Transverse colon (tissue), 4 donors: ENCODE data around the gene HES7. TPM values are rescaled to one million over a fixed set of nuclear protein-coding genes. Genes with fewer than 3 reads are reported as not detected.
A peak's percentile ranks its signal among the peaks of the same experiment; 100 is the strongest.

Experiments used
- DNase-seq: peaks from one replicate; pipeline ENCODE4 v3.0.0-alpha.2; 2019
- H3K27ac ChIP-seq, 4 donors: fragments of 200-600 bp; sonication (generic); 2 replicates each; pipeline ENCODE4 v1.5.1; 2016 to 2018; ENCODE audit warnings: inconsistent platforms in 4 of 4
- H3K27me3 ChIP-seq: fragments of 200-600 bp; sonication (generic); 2 replicates; pipeline ENCODE4 v1.5.1; 2017; ENCODE audit warnings: inconsistent platforms
- H3K36me3 ChIP-seq, 4 donors: fragments of 200-600 bp; sonication (generic); 2 replicates each; pipeline ENCODE4 v1.5.1; 2017 to 2019; ENCODE audit warnings: inconsistent platforms in 4 of 4
- H3K4me1 ChIP-seq, 4 donors: fragments of 200-600 bp; sonication (generic); 2 replicates each; pipeline ENCODE4 v1.5.1; 2017 to 2020; ENCODE audit warnings: inconsistent platforms in 4 of 4
- H3K4me3 ChIP-seq, 4 donors: fragments of 200-600 bp; sonication (generic); 1 replicate in 1 of 4; 2 replicates in 3 of 4; pipeline versions ENCODE4 v1.5.1 to v1.6.1; 2017 to 2019; ENCODE audit warnings: inconsistent platforms in 4 of 4
- H3K9me3 ChIP-seq, 2 donors: fragments of 200-600 bp; sonication (generic); 2 replicates each; pipeline ENCODE4 v1.5.1; 2017 to 2019; ENCODE audit warnings: inconsistent platforms in 2 of 2
- EP300 ChIP-seq: sonication (generic); formaldehyde crosslinking; IDR thresholded peaks from one replicate; pipeline ENCODE4 v1.6.1; 2017; ENCODE audit warnings: antibody characterized with exemption, low read depth
- POLR2A ChIP-seq: fragments of 450-650 bp; IDR thresholded peaks from one replicate; pipeline ENCODE4 v1.6.1; 2016; ENCODE audit warnings: antibody characterized with exemption, mild to moderate bottlenecking, moderate library complexity
- POLR2AphosphoS5 ChIP-seq, 3 donors: sonication (generic); formaldehyde crosslinking; IDR thresholded peaks; one replicate each; pipeline ENCODE4 v1.6.1; 2016; ENCODE audit warnings: antibody characterized with exemption in 3 of 3
- WGBS, 2 donors: methylation state at CpG; one replicate each; pipeline ENCODE4 v1.1.5; 2018; ENCODE audit warnings: low coverage in 1 of 2; 5-methylcytosine and 5-hydroxymethylcytosine counted together
- in situ Hi-C, 4 donors: fragments of 200-750 bp; cut with MboI; loops; one replicate each; pipeline versions ENCODE4 v1.15.0 to v1.15.1; 2017; ENCODE audit warnings: low sequenced_read_pairs in 3 of 4, low pct_ligation_motif_present in 1 of 4, low pct_unique_long_range_greater_than_20kb in 1 of 4
- intact Hi-C: fragments of 100-400 bp; cut with DNase I; formaldehyde crosslinking; loops from one replicate; pipeline ENCODE4 v1.15.1; 2023; ENCODE audit warnings: low total_unique reads
- total RNA-seq, 4 donors: library from RNA; depleted of rRNA; stranded (reverse); fragments of >200 nt; gene quantifications; one replicate each; pipeline ENCODE4 v1.1.0, GENCODE V29; 2016
- TF ChIP-seq, protein P1 (sequence below), 5 experiments: fragments of 200-600 bp in 3 of 5; fragments of 450-650 bp in 2 of 5; sonication (generic) in 3 of 5; IDR thresholded peaks; 1 replicate in 2 of 5; 2 replicates in 3 of 5; pipeline ENCODE4 v1.5.1; 2016 to 2017; ENCODE audit warnings: antibody characterized with exemption in 5 of 5, inconsistent platforms in 3 of 5, mild to moderate bottlenecking in 2 of 5, moderate library complexity in 1 of 5

Gene HES7
- total RNA-seq, 4 donors from 2014 or later: not detected

DNA sequence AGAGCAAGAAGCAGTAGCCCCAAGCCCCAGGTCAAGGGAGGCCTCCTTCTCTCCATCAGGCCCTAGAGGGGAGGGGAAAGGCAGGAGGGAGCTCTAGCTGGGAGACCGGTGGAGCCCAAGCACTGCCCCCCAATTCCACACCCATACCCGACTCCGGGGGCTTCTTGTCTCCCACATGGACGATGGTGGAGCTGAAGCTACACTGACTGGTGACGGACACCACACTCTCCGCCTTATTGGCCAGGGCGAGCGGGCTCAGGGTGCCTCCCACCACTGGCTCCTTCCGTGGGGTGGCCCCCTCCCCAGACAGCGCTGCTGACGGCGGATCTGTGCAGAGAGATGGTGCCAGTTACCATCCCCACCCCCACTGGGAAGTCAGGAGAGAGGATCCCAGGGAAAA lies 21.9 kb upstream of the HES7 start:
- 93 to 98% methylated on average over 8 to 12 of the region's 12 CpGs for WGBS, 2 donors
- no peaks in the 10 kb centered on the region for H3K9me3 ChIP-seq
- intact Hi-C loops: no loop called here
- H3K27me3 ChIP-seq: no peaks in the 10 kb centered on the region
- H3K4me3 ChIP-seq: no peak overlapping the region
- no peak for DNase-seq
- peak overlapping the region in 3 of 4 donors; percentile 48 to 99 (median 54) for H3K27ac ChIP-seq
- in situ Hi-C loops: loop anchor here in 1 of 4 donors (25.0 kb wide), 1 partner anchor 909 kb away; the partner anchor contains the start of genes DVL2, GABARAP and PHF23
- H3K4me1 ChIP-seq: peaks cover 0 to 11% (median 7%) of the 10 kb centered on the region in 4 donors
- H3K36me3 ChIP-seq: peaks cover 0 to 97% (median 57%) of the 10 kb centered on the region in 4 donors
- no peak for TF ChIP-seq EP300
- TF ChIP-seq POLR2AphosphoS5 (IDR thresholded peaks at IDR 0.05): no peak
- TF ChIP-seq POLR2A: no peak
- TF ChIP-seq, protein P1, sequence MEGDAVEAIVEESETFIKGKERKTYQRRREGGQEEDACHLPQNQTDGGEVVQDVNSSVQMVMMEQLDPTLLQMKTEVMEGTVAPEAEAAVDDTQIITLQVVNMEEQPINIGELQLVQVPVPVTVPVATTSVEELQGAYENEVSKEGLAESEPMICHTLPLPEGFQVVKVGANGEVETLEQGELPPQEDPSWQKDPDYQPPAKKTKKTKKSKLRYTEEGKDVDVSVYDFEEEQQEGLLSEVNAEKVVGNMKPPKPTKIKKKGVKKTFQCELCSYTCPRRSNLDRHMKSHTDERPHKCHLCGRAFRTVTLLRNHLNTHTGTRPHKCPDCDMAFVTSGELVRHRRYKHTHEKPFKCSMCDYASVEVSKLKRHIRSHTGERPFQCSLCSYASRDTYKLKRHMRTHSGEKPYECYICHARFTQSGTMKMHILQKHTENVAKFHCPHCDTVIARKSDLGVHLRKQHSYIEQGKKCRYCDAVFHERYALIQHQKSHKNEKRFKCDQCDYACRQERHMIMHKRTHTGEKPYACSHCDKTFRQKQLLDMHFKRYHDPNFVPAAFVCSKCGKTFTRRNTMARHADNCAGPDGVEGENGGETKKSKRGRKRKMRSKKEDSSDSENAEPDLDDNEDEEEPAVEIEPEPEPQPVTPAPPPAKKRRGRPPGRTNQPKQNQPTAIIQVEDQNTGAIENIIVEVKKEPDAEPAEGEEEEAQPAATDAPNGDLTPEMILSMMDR (IDR thresholded peaks at IDR 0.05): no peak

DNA sequence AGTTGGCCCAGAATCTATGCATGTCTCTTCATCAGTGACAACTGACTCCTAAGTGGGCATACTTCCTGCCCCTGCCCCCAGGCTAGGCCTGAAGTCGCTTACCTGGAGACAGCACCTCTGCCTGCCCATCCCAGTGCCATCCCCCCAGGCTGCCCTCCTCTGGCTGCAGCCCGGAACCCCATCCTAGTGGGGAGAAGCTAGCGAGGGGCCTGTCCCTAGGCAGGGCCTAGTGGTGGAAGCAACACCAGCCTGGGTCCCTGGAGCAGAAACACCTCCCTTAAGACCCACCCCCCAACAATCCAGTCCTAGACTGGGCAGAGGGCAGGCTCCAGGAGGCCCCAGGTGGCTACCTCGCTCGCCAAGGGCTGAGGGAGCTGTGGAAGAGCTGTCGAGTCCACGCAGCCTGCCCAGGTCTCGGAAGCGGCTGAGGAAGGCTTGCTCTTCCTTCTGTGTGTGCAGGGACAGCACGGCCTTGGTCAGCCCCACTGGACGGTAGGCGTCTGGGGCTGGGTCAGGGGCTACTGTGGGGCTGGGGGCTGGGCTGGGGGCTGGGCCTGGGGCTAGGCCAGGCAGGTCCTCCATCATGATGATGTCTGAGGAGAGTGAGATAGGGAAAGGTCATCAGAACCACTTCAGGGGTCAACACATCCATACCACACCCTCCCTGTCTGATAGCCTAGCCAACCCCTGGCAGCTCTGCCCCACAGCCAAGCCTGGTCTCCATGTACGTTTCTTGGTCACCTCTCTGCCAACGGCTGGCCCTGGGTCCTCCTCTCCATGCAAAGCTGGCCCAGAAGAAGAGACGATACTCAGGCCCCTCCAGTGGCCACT lies 20.7 kb upstream of the HES7 start:
- Histone ChIP-seq H3K27me3 (no peaks in the 10 kb centered on the region), H3K4me1 (peaks cover 0 to 6% (median 2%) of the 10 kb centered on the region in 4 donors), H3K36me3 (peaks cover 0 to 99% (median 57%) of the 10 kb centered on the region in 4 donors), H3K27ac (peak overlapping the region in 2 of 4 donors; percentile 4 to 93), H3K4me3 (no peak overlapping the region), H3K9me3 (no peaks in the 10 kb centered on the region)
- 92 to 100% methylated on average over 1 to 15 of the region's 15 CpGs for WGBS, 2 donors
- in situ Hi-C loops (loop anchor here in 1 of 4 donors (25.0 kb wide), 1 partner anchor 907 kb away; the partner anchor contains the start of genes DVL2, GABARAP and PHF23), intact Hi-C loops (no loop called here)
- TF ChIP-seq EP300 (no peak), POLR2AphosphoS5 (IDR thresholded peaks at IDR 0.05) (peak in 1 of 3 donors; percentile 28)
- DNase-seq: no peak

DNA sequence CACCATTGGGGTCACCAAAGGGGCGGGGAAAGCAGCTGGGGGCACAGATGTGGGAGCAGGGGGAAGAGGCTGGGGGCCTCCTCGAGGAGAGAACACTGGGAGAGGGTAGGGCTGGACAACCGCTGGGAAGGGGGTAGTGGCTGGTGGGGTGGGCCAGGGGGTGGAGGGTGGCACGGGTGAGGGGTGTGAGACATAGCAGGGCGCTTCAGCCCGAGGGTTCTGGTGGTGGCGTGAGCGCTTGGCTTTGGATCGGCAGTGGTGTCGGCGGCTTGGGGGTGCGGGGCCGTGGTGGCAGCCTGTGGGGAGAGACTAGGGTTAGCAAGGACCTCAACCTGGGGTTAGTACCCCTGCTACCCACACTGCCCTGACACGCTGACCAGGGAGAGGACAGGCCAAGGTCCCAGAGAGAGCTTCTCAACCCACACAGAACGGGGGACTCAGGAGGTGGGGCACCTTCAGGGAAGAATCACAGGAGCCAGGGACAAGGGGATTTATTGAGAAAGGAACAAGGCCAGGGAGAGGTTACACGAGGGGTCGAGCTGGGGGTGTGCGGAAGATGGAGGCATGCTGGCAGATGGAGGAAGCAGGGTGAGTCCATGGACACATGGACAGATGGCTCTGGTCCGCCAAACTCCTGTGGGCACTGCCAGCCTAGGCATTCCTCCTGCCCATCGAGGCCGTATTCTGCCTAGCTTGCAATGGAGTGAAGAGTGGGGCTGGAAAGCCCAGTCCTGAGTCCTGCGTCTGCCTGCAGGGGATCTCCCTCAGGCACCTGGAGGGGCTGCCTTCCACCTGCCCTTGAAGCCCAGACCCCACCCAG lies 19.9 kb upstream of the HES7 start:
- H3K27ac ChIP-seq: peak overlapping the region in 2 of 4 donors; percentile 8 to 93
- H3K4me3 ChIP-seq: no peak overlapping the region
- intact Hi-C loops: no loop called here
- in situ Hi-C loops: loop anchor here in 1 of 4 donors (25.0 kb wide), 1 partner anchor 906 kb away; the partner anchor contains the start of genes DVL2, GABARAP and PHF23
- TF ChIP-seq, protein P1 (IDR thresholded peaks at IDR 0.05): no peak
- TF ChIP-seq POLR2A: peak; percentile 11
- peak in 2 of 3 donors; percentile 32 to 45 for TF ChIP-seq POLR2AphosphoS5 (IDR thresholded peaks at IDR 0.05)
- no peak for TF ChIP-seq EP300
- peaks cover 0 to 91% (median 50%) of the 10 kb centered on the region in 4 donors for H3K36me3 ChIP-seq
- H3K27me3 ChIP-seq: no peaks in the 10 kb centered on the region
- peaks cover 6 to 14% (median 8%) of the 10 kb centered on the region in 4 donors for H3K4me1 ChIP-seq
- H3K9me3 ChIP-seq: no peaks in the 10 kb centered on the region
- DNase-seq: no peak
- WGBS, 2 donors: 89 to 90% methylated on average over 2 to 22 of the region's 22 CpGs

DNA sequence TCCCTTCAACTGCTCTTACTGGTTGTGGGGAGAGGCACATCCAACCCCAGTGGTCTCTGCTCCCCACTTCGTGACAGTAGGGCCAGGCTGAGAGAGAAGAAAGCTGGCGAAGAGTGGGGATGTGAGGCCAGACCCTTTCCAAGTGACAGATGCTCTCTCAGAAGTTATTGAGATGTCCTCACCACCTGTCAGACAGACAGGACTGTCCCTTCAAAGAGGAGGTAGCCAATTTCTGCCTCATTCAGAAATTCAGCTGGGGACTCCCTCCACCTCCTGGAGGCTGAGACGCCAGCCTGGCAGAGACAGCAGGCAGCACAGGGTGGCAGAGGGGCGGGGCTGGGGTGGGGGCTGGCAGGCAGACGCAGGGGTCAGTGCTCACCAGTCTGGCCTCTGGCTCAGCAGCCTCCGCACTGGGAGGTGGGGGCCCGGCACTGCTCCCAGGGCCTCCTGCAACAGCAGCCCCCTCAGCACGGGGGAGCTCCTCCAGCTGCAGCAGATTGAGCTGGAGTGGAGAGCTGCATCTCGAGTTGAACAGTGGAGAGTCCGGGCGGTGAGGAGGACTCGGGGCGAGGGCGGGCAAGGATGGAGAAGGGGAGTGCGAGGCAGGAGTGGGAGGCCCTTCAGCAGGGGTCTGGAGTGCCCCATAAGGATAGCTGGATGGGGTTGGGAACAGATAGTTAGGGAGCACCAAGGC lies 19.1 kb upstream of the HES7 start:
- no peaks in the 10 kb centered on the region for H3K27me3 ChIP-seq
- 90% methylated on average over 15 of the region's 15 CpGs; no CpG with 5 or more reads in 1 of the 2 donors for WGBS, 2 donors
- TF ChIP-seq, protein P1 (IDR thresholded peaks at IDR 0.05): no peak
- TF ChIP-seq POLR2A (no peak), EP300 (no peak), POLR2AphosphoS5 (IDR thresholded peaks at IDR 0.05) (peak in 2 of 3 donors; percentile 7 to 28)
- peaks cover 7 to 21% (median 14%) of the 10 kb centered on the region in 4 donors for H3K4me1 ChIP-seq
- in situ Hi-C loops: loop anchor here in 1 of 4 donors (25.0 kb wide), 1 partner anchor 906 kb away; the partner anchor contains the start of genes DVL2, GABARAP and PHF23
- intact Hi-C loops: no loop called here
- DNase-seq: no peak
- H3K9me3 ChIP-seq: no peaks in the 10 kb centered on the region
- H3K4me3 ChIP-seq: no peak overlapping the region
- H3K36me3 ChIP-seq: peaks cover 0 to 83% (median 46%) of the 10 kb centered on the region in 4 donors
- peak overlapping the region; percentile 4 to 93 (median 26) for H3K27ac ChIP-seq
